Heart left ventricle (tissue), 13 donors: ENCODE measurements around the gene NUDT16L1.

Experiments used
- POLR2A ChIP-seq, 2 donors: fragments of 450-650 bp; IDR thresholded peaks; one replicate each; pipeline ENCODE4 v1.6.1; 2017; ENCODE audit warnings: antibody characterized with exemption in 2 of 2, mild to moderate bottlenecking in 2 of 2, moderate library complexity in 2 of 2
- TF ChIP-seq, protein P1 (sequence below), 12 donors: fragments of 200-600 bp; sonication (generic) in 4 of 12; IDR thresholded peaks; one replicate each; pipeline versions ENCODE4 v1.5.0 to v1.8.0; 2018 to 2022; ENCODE audit warnings: antibody characterized with exemption in 12 of 12, mild to moderate bottlenecking in 5 of 12
- donor health status: ischemic (EF 13 %, LVEDD 7.1; RV severe dilation, severe dysfunction).
- donor health status: DM: no; HTN: yes; CAD: no.
- donor health status: DM: no; HTN: no; CAD: no.
- donor health status: ischemic (EF 25% LVEDD 6.9; RV normal size, moderate dysfunction).
- donor health status: ischemic (EF 25% LVEDD 5.7; RV mildly dilated, moderate dysfunction).
- donor health status: ischemic (EF 35%, LVEDD 5.7; RV mildly dilated, moderate dysfunction).
- donor health status: nonischemic (EF 11% LVEDD 7.7; RV severe dilation, severe dysfunction).
- donor health status: DM: yes; HTN: yes; CAD: no.
- donor health status: PGD.
- donor health status: ischemic (EF 29% LVEDD 5.4; RV normal size, mild dysfunction).
- donor health status: nonischemic (EF 23%, LVEDD 6.1; RV moderate dilation, normal function).

DNA sequence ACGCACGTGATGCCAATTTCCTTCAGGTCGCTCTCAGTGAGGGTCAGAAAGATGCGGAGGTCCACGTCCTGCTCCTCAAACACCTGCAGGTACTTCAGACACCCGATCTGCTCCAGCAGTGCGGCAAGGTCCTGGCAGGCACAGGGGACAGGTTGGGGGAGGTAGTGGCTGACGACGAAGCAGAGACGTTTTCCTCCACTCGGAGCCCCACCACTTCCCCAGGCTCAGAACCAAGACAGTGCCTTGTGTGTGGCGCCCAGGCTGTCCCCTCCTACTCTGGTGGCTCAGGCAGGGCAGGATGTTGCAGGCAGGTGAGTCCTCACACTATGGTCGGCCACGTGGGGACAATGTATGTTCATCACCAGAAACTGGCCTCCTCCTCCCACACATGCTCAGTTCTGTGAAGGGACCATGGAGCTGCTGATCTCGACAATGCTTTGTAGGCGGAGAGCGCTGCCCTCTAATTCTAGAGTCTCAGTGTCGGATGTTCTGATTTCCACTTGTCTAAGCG is 5.7 kb downstream of the NUDT16L1 start:
- TF ChIP-seq, protein P1, sequence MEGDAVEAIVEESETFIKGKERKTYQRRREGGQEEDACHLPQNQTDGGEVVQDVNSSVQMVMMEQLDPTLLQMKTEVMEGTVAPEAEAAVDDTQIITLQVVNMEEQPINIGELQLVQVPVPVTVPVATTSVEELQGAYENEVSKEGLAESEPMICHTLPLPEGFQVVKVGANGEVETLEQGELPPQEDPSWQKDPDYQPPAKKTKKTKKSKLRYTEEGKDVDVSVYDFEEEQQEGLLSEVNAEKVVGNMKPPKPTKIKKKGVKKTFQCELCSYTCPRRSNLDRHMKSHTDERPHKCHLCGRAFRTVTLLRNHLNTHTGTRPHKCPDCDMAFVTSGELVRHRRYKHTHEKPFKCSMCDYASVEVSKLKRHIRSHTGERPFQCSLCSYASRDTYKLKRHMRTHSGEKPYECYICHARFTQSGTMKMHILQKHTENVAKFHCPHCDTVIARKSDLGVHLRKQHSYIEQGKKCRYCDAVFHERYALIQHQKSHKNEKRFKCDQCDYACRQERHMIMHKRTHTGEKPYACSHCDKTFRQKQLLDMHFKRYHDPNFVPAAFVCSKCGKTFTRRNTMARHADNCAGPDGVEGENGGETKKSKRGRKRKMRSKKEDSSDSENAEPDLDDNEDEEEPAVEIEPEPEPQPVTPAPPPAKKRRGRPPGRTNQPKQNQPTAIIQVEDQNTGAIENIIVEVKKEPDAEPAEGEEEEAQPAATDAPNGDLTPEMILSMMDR (IDR thresholded peaks at IDR 0.05), result no peak
- no peak for TF ChIP-seq POLR2A (IDR thresholded peaks at IDR 0.05)
